ENCODE results near the gene GRIA4.

Gene GRIA4

GRCh38 chr11:106011481-106011880, 401.6 kb downstream of the GRIA4 start:
- Histone ChIP-seq H3K27ac (ENCODE audit: low read depth, low read length) (no peak overlapping the region), H2BK5ac (ENCODE audit: low read length) (no peak overlapping the region), H2BK15ac (replicated peaks; ENCODE audit: low read depth) (no peak overlapping the region), H3K4ac (ENCODE audit: low read depth, low read length) (no peak overlapping the region), H4K5ac (ENCODE audit: low read length) (no peak overlapping the region), H3K79me2 (ENCODE audit: control insufficient read depth, insufficient read depth, low read length) (peaks cover 4% of the 10 kb centered on the region), H3K23ac (ENCODE audit: low read length) (no peak overlapping the region), H3K27me3 (ENCODE audit: insufficient read depth, low read length, poor library complexity) (no peaks in the 10 kb centered on the region), H3K18ac (ENCODE audit: low read length) (no peak overlapping the region), H2BK120ac (ENCODE audit: low read depth, low read length) (no peak overlapping the region), H2AK5ac (ENCODE audit: low read length) (no peak overlapping the region), H3K36me3 (ENCODE audit: control insufficient read depth, insufficient read depth, low read length) (no peaks in the 10 kb centered on the region), H3K4me3 (ENCODE audit: low read length) (no peak overlapping the region), H4K8ac (ENCODE audit: low read depth, low read length) (no peak overlapping the region), H3K9ac (ENCODE audit: low read length) (no peak overlapping the region), H3K56ac (ENCODE audit: low read length) (no peak overlapping the region), H3K4me1 (ENCODE audit: control insufficient read depth, low read depth, low read length) (no peaks in the 10 kb centered on the region), H3K4me2 (ENCODE audit: low read length) (no peak overlapping the region), H3K79me1 (ENCODE audit: low read length) (peaks cover 3% of the 10 kb centered on the region)
- no CpG with 5 or more reads among the region's 2 CpGs for WGBS (ENCODE audit: extremely low coverage, insufficient coverage, low lambda C conversion rate)
- DNase-seq: no peak

GRCh38 chr11:106012744-106013143, 402.9 kb downstream of the GRIA4 start:
- Histone ChIP-seq H3K36me3 (ENCODE audit: control insufficient read depth, insufficient read depth, low read length) (no peaks in the 10 kb centered on the region), H3K4me3 (ENCODE audit: low read length) (no peak overlapping the region), H3K4me2 (ENCODE audit: low read length) (no peak overlapping the region), H3K79me2 (ENCODE audit: control insufficient read depth, insufficient read depth, low read length) (peaks cover 4% of the 10 kb centered on the region), H3K27ac (ENCODE audit: low read depth, low read length) (no peak overlapping the region), H4K8ac (ENCODE audit: low read depth, low read length) (no peak overlapping the region), H4K5ac (ENCODE audit: low read length) (no peak overlapping the region), H3K79me1 (ENCODE audit: low read length) (peaks cover 3% of the 10 kb centered on the region), H2BK120ac (ENCODE audit: low read depth, low read length) (no peak overlapping the region), H3K9ac (ENCODE audit: low read length) (no peak overlapping the region), H3K4me1 (ENCODE audit: control insufficient read depth, low read depth, low read length) (no peaks in the 10 kb centered on the region), H3K4ac (ENCODE audit: low read depth, low read length) (no peak overlapping the region), H2AK5ac (ENCODE audit: low read length) (no peak overlapping the region), H3K56ac (ENCODE audit: low read length) (no peak overlapping the region), H2BK15ac (replicated peaks; ENCODE audit: low read depth) (no peak overlapping the region), H3K27me3 (ENCODE audit: insufficient read depth, low read length, poor library complexity) (no peaks in the 10 kb centered on the region), H3K23ac (ENCODE audit: low read length) (no peak overlapping the region), H2BK5ac (ENCODE audit: low read length) (no peak overlapping the region), H3K18ac (ENCODE audit: low read length) (no peak overlapping the region)
- peak; percentile 28 for DNase-seq
- no CpG with 5 or more reads among the region's 3 CpGs for WGBS (ENCODE audit: extremely low coverage, insufficient coverage, low lambda C conversion rate)

GRCh38 chr11:106014035-106014434, 404.2 kb downstream of the GRIA4 start:
- no peaks in the 10 kb centered on the region for H3K4me1 ChIP-seq (ENCODE audit: control insufficient read depth, low read depth, low read length)
- H3K36me3 ChIP-seq (ENCODE audit: control insufficient read depth, insufficient read depth, low read length): no peaks in the 10 kb centered on the region
- no peak overlapping the region for H4K8ac ChIP-seq (ENCODE audit: low read depth, low read length)
- H3K4ac ChIP-seq (ENCODE audit: low read depth, low read length): no peak overlapping the region
- H3K9ac ChIP-seq (ENCODE audit: low read length): no peak overlapping the region
- peaks cover 4% of the 10 kb centered on the region for H3K79me1 ChIP-seq (ENCODE audit: low read length)
- H3K23ac ChIP-seq (ENCODE audit: low read length): no peak overlapping the region
- no peak overlapping the region for H2AK5ac ChIP-seq (ENCODE audit: low read length)
- peaks cover 6% of the 10 kb centered on the region for H3K79me2 ChIP-seq (ENCODE audit: control insufficient read depth, insufficient read depth, low read length)
- H2BK15ac ChIP-seq (replicated peaks; ENCODE audit: low read depth): no peak overlapping the region
- no peak overlapping the region for H3K27ac ChIP-seq (ENCODE audit: low read depth, low read length)
- no peak overlapping the region for H4K5ac ChIP-seq (ENCODE audit: low read length)
- DNase-seq: no peak
- H3K56ac ChIP-seq (ENCODE audit: low read length): no peak overlapping the region
- no peaks in the 10 kb centered on the region for H3K27me3 ChIP-seq (ENCODE audit: insufficient read depth, low read length, poor library complexity)
- H3K4me3 ChIP-seq (ENCODE audit: low read length): no peak overlapping the region
- H3K4me2 ChIP-seq (ENCODE audit: low read length): no peak overlapping the region
- no CpG with 5 or more reads among the region's 2 CpGs for whole genome bisulfite sequencing (ENCODE audit: extremely low coverage, insufficient coverage, low lambda C conversion rate)
- no peak overlapping the region for H3K18ac ChIP-seq (ENCODE audit: low read length)
- no peak overlapping the region for H2BK120ac ChIP-seq (ENCODE audit: low read depth, low read length)
- no peak overlapping the region for H2BK5ac ChIP-seq (ENCODE audit: low read length)

- no peak overlapping the region for H3K9ac ChIP-seq (ENCODE audit: low read length)
- H2AK5ac ChIP-seq (ENCODE audit: low read length): no peak overlapping the region
- no peak overlapping the region for H3K56ac ChIP-seq (ENCODE audit: low read length)
- H3K27me3 ChIP-seq (ENCODE audit: insufficient read depth, low read length, poor library complexity): no peaks in the 10 kb centered on the region
- no peak overlapping the region for H2BK15ac ChIP-seq (replicated peaks; ENCODE audit: low read depth)
- H3K79me2 ChIP-seq (ENCODE audit: control insufficient read depth, insufficient read depth, low read length): peaks cover 6% of the 10 kb centered on the region
- no peak overlapping the region for H3K23ac ChIP-seq (ENCODE audit: low read length)
- H3K18ac ChIP-seq (ENCODE audit: low read length): no peak overlapping the region
- no peaks in the 10 kb centered on the region for H3K36me3 ChIP-seq (ENCODE audit: control insufficient read depth, insufficient read depth, low read length)
- no peak overlapping the region for H2BK120ac ChIP-seq (ENCODE audit: low read depth, low read length)
- WGBS (ENCODE audit: extremely low coverage, insufficient coverage, low lambda C conversion rate): no CpG with 5 or more reads among the region's 2 CpGs
- H3K79me1 ChIP-seq (ENCODE audit: low read length): peaks cover 4% of the 10 kb centered on the region
- no peak overlapping the region for H3K27ac ChIP-seq (ENCODE audit: low read depth, low read length)
- no peak overlapping the region for H3K4me2 ChIP-seq (ENCODE audit: low read length)
- DNase-seq: no peak
- H3K4ac ChIP-seq (ENCODE audit: low read depth, low read length): no peak overlapping the region
- no peak overlapping the region for H4K5ac ChIP-seq (ENCODE audit: low read length)
- no peak overlapping the region for H4K8ac ChIP-seq (ENCODE audit: low read depth, low read length)
- H2BK5ac ChIP-seq (ENCODE audit: low read length): no peak overlapping the region
- no peaks in the 10 kb centered on the region for H3K4me1 ChIP-seq (ENCODE audit: control insufficient read depth, low read depth, low read length)
- H3K4me3 ChIP-seq (ENCODE audit: low read length): no peak overlapping the region
Observed at GRCh38 chr11:106014620-106015019, 404.7 kb downstream of the GRIA4 start.

DNA sequence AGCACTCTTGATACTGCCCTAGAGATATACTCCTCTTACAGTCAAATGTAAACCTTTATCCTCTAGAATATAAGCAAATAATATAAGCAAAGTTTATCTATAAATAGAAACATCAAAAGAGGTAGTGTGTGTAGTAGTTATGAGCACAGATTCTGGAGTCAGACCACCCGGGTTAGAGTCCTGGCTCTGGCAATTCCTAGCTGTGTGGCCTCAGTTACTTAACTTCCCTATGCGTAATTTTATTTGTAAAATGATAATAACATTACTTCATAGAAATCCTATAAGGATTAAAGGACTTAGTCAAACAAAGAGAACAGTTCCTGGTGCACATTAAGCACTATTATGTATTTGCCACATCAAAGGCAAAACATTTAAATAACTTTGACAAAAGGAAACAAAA, 405.2 kb downstream of the GRIA4 start:
- Histone ChIP-seq H4K8ac (ENCODE audit: low read depth, low read length) (no peak overlapping the region), H3K18ac (ENCODE audit: low read length) (no peak overlapping the region), H3K36me3 (ENCODE audit: control insufficient read depth, insufficient read depth, low read length) (no peaks in the 10 kb centered on the region), H2BK15ac (replicated peaks; ENCODE audit: low read depth) (no peak overlapping the region), H3K27me3 (ENCODE audit: insufficient read depth, low read length, poor library complexity) (no peaks in the 10 kb centered on the region), H3K79me1 (ENCODE audit: low read length) (peaks cover 4% of the 10 kb centered on the region), H3K4me2 (ENCODE audit: low read length) (no peak overlapping the region), H3K79me2 (ENCODE audit: control insufficient read depth, insufficient read depth, low read length) (peaks cover 6% of the 10 kb centered on the region), H4K5ac (ENCODE audit: low read length) (no peak overlapping the region), H3K4me3 (ENCODE audit: low read length) (no peak overlapping the region), H3K9ac (ENCODE audit: low read length) (no peak overlapping the region), H3K56ac (ENCODE audit: low read length) (no peak overlapping the region), H2BK120ac (ENCODE audit: low read depth, low read length) (no peak overlapping the region), H2BK5ac (ENCODE audit: low read length) (no peak overlapping the region), H3K4me1 (ENCODE audit: control insufficient read depth, low read depth, low read length) (no peaks in the 10 kb centered on the region), H3K23ac (ENCODE audit: low read length) (no peak overlapping the region), H3K4ac (ENCODE audit: low read depth, low read length) (no peak overlapping the region), H3K27ac (ENCODE audit: low read depth, low read length) (no peak overlapping the region), H2AK5ac (ENCODE audit: low read length) (no peak overlapping the region)
- no CpG with 5 or more reads among the region's 2 CpGs for WGBS (ENCODE audit: extremely low coverage, insufficient coverage, low lambda C conversion rate)
- DNase-seq: no peak

- no peak overlapping the region for H3K23ac ChIP-seq (ENCODE audit: low read length)
- H3K4me1 ChIP-seq (ENCODE audit: control insufficient read depth, low read depth, low read length): no peaks in the 10 kb centered on the region
- no peak overlapping the region for H4K5ac ChIP-seq (ENCODE audit: low read length)
- H3K79me1 ChIP-seq (ENCODE audit: low read length): peaks cover 4% of the 10 kb centered on the region
- H2BK15ac ChIP-seq (replicated peaks; ENCODE audit: low read depth): no peak overlapping the region
- H3K4me3 ChIP-seq (ENCODE audit: low read length): no peak overlapping the region
- no peak overlapping the region for H2AK5ac ChIP-seq (ENCODE audit: low read length)
- no peak overlapping the region for H4K8ac ChIP-seq (ENCODE audit: low read depth, low read length)
- no peak overlapping the region for H3K18ac ChIP-seq (ENCODE audit: low read length)
- H3K27me3 ChIP-seq (ENCODE audit: insufficient read depth, low read length, poor library complexity): no peaks in the 10 kb centered on the region
- no peak overlapping the region for H3K9ac ChIP-seq (ENCODE audit: low read length)
- no peak overlapping the region for H2BK120ac ChIP-seq (ENCODE audit: low read depth, low read length)
- H3K36me3 ChIP-seq (ENCODE audit: control insufficient read depth, insufficient read depth, low read length): no peaks in the 10 kb centered on the region
- H3K79me2 ChIP-seq (ENCODE audit: control insufficient read depth, insufficient read depth, low read length): peaks cover 15% of the 10 kb centered on the region
- H3K4ac ChIP-seq (ENCODE audit: low read depth, low read length): no peak overlapping the region
- H3K56ac ChIP-seq (ENCODE audit: low read length): no peak overlapping the region
- DNase-seq: no peak
- WGBS (ENCODE audit: extremely low coverage, insufficient coverage, low lambda C conversion rate): no CpG with 5 or more reads among the region's 2 CpGs
- no peak overlapping the region for H2BK5ac ChIP-seq (ENCODE audit: low read length)
- H3K4me2 ChIP-seq (ENCODE audit: low read length): no peak overlapping the region
- H3K27ac ChIP-seq (ENCODE audit: low read depth, low read length): no peak overlapping the region
Observed at GRCh38 chr11:106017093-106017492, 407.2 kb downstream of the GRIA4 start.

All from mesendoderm (in vitro differentiated cells).